Keratinocyte (primary cell): ENCODE data around the gene SLC43A3. TPM values are rescaled to one million over a fixed set of nuclear protein-coding genes. Genes with fewer than 3 reads are reported as not detected.

Experiments used
- DNase-seq: peaks from one replicate; pipeline ENCODE4 v3.0.0-alpha.2; 2011; ENCODE audit warnings: low read depth, missing footprints, low spot score
- FAIRE-seq: peaks from 2 replicates; lab custom pipeline; 2011; peaks lifted over from hg19 to GRCh38; lab: Jason Lieb, UNC
- H2AFZ ChIP-seq: 2 replicates; pipeline ENCODE4 v1.6.0; 2012; ENCODE audit warnings: low read length, control low read depth, inconsistent platforms; ENCODE audit not compliant: control insufficient read depth
- H3K27ac ChIP-seq: 2 replicates; pipeline ENCODE4 v1.5.1; 2011; ENCODE audit warnings: low read length; ENCODE audit not compliant: control insufficient read depth, insufficient read depth
- H3K27me3 ChIP-seq: 3 replicates; pipeline ENCODE4 v1.6.0; 2011; ENCODE audit warnings: low read length; ENCODE audit not compliant: control insufficient read depth, insufficient read depth; ENCODE audit errors: extremely low read depth
- H3K36me3 ChIP-seq, 2 experiments: 2 replicates in 1 of 2; 3 replicates in 1 of 2; pipeline ENCODE4 v1.5.1; 2011; ENCODE audit warnings: low read length in 2 of 2, mild to moderate bottlenecking in 1 of 2; ENCODE audit not compliant: control insufficient read depth in 2 of 2, insufficient read depth in 2 of 2; ENCODE audit errors: extremely low read depth in 1 of 2
- H3K4me1 ChIP-seq: 3 replicates; pipeline ENCODE4 v1.5.1; 2011; ENCODE audit warnings: low read length; ENCODE audit not compliant: control insufficient read depth, insufficient read depth; ENCODE audit errors: extremely low read depth
- H3K4me2 ChIP-seq: 3 replicates; pipeline ENCODE4 v1.6.0; 2011; ENCODE audit warnings: low read depth, low read length; ENCODE audit not compliant: control insufficient read depth, insufficient read depth; ENCODE audit errors: extremely low read depth
- H3K4me3 ChIP-seq, 3 experiments: fragments of 200-600 bp in 1 of 3; sonication (generic) in 1 of 3; 2 replicates in 2 of 3; 3 replicates in 1 of 3; pipeline ENCODE4 v1.5.1; 2011 to 2016; ENCODE audit warnings: low read length in 3 of 3, mild to moderate bottlenecking in 3 of 3, control low read depth in 2 of 3, inconsistent platforms in 1 of 3, low read depth in 1 of 3, mixed read lengths in 1 of 3, mixed run types in 1 of 3, moderate library complexity in 1 of 3; ENCODE audit not compliant: control insufficient read depth in 2 of 3, insufficient read depth in 2 of 3; ENCODE audit errors: extremely low read depth in 1 of 3
- H3K79me2 ChIP-seq: 2 replicates; pipeline ENCODE4 v1.6.0; 2012; ENCODE audit warnings: low read length; ENCODE audit not compliant: control insufficient read depth, insufficient read depth
- H3K9ac ChIP-seq: 3 replicates; pipeline ENCODE4 v1.6.0; 2011; ENCODE audit warnings: low read length; ENCODE audit not compliant: control insufficient read depth, insufficient read depth; ENCODE audit errors: extremely low read depth
- H3K9me1 ChIP-seq: 3 replicates; pipeline ENCODE4 v1.6.0; 2011; ENCODE audit warnings: low read length; ENCODE audit not compliant: control insufficient read depth, insufficient read depth; ENCODE audit errors: extremely low read depth
- H3K9me3 ChIP-seq: 2 replicates; pipeline ENCODE4 v1.5.1; 2012; ENCODE audit warnings: low read depth, low read length; ENCODE audit not compliant: control insufficient read depth
- H4K20me1 ChIP-seq: 3 replicates; pipeline ENCODE4 v1.6.0; 2011; ENCODE audit warnings: low read length; ENCODE audit not compliant: control insufficient read depth, insufficient read depth; ENCODE audit errors: extremely low read depth
- EZH2 ChIP-seq: IDR thresholded peaks from one replicate; pipeline ENCODE4 v1.6.1; 2012; ENCODE audit warnings: inconsistent platforms, mild to moderate bottlenecking, low read length, moderate library complexity
- dilution Hi-C: fragments of 300-500 bp; cut with MboI; formaldehyde crosslinking; loops from one replicate; pipeline ENCODE4 v1.7.0; 2020; ENCODE audit warnings: low sequenced_read_pairs; ENCODE audit not compliant: extremely low pct_ligation_motif_present
- polyA plus RNA-seq, 5 experiments: library from polyadenylated mRNA; depleted of rRNA in 3 of 5; stranded (reverse) in 3 of 5; stranded (forward) in 1 of 5; unstranded in 1 of 5; fragments of >200 nt; gene quantifications; 1 replicate in 1 of 5; 2 replicates in 3 of 5; 3 replicates in 1 of 5; pipeline versions ENCODE4 v1.2.1 to v1.2.3, GENCODE V29; 2011 to 2012; ENCODE audit warnings: missing spikeins in 2 of 5, low read depth in 1 of 5, low replicate concordance in 1 of 5
- TF ChIP-seq, protein P1 (sequence below), 3 experiments: IDR thresholded peaks in 1 of 3; conservative IDR thresholded peaks in 1 of 3; optimal IDR thresholded peaks in 1 of 3; 2 replicates in 2 of 3; 3 replicates in 1 of 3; pipeline versions ENCODE3 to v1.5.1; 2011; ENCODE audit warnings: low read length in 3 of 3, mild to moderate bottlenecking in 3 of 3, moderate library complexity in 2 of 3, control low read depth in 1 of 3, inconsistent platforms in 1 of 3; ENCODE audit not compliant: insufficient read depth in 2 of 3; ENCODE audit errors: extremely low read depth in 1 of 3

The SLC43A3 gene
- polyA plus RNA-seq, 1 donor (not counting 4 experiments of a cell fraction or from before 2014, with no cell fraction given) = 48.1 TPM

GRCh38 chr11:57410287-57410686 is 16.6 kb downstream of the SLC43A3 start:
- FAIRE-seq = no peak
- H2AFZ ChIP-seq = no peak overlapping the region
- H3K4me3 ChIP-seq = no peak overlapping the region
- no peak for DNase-seq
- H3K36me3 ChIP-seq = peaks cover 25 to 39% of the 10 kb centered on the region in 2 experiments
- peaks cover 14% of the 10 kb centered on the region for H3K4me1 ChIP-seq
- no peak overlapping the region for H3K9ac ChIP-seq
- no peaks in the 10 kb centered on the region for H3K27me3 ChIP-seq
- H3K9me1 ChIP-seq = no peaks in the 10 kb centered on the region
- TF ChIP-seq EZH2 = no peak
- TF ChIP-seq, protein P1, sequence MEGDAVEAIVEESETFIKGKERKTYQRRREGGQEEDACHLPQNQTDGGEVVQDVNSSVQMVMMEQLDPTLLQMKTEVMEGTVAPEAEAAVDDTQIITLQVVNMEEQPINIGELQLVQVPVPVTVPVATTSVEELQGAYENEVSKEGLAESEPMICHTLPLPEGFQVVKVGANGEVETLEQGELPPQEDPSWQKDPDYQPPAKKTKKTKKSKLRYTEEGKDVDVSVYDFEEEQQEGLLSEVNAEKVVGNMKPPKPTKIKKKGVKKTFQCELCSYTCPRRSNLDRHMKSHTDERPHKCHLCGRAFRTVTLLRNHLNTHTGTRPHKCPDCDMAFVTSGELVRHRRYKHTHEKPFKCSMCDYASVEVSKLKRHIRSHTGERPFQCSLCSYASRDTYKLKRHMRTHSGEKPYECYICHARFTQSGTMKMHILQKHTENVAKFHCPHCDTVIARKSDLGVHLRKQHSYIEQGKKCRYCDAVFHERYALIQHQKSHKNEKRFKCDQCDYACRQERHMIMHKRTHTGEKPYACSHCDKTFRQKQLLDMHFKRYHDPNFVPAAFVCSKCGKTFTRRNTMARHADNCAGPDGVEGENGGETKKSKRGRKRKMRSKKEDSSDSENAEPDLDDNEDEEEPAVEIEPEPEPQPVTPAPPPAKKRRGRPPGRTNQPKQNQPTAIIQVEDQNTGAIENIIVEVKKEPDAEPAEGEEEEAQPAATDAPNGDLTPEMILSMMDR (optimal IDR thresholded peaks at IDR 0.05 in 1 of 3, IDR thresholded peaks at IDR 0.05 in 1 of 3, conservative IDR thresholded peaks at IDR 0.05 in 1 of 3; ENCODE audit: extremely low read depth in 1 of 3, insufficient read depth in 2 of 3, low read length in 3 of 3) = no peak
- dilution Hi-C loops = no loop called here
- peaks cover 2% of the 10 kb centered on the region for H3K79me2 ChIP-seq
- no peak overlapping the region for H3K4me2 ChIP-seq
- H4K20me1 ChIP-seq = peaks cover 6% of the 10 kb centered on the region
- H3K27ac ChIP-seq = no peak overlapping the region
- no peaks in the 10 kb centered on the region for H3K9me3 ChIP-seq

DNA sequence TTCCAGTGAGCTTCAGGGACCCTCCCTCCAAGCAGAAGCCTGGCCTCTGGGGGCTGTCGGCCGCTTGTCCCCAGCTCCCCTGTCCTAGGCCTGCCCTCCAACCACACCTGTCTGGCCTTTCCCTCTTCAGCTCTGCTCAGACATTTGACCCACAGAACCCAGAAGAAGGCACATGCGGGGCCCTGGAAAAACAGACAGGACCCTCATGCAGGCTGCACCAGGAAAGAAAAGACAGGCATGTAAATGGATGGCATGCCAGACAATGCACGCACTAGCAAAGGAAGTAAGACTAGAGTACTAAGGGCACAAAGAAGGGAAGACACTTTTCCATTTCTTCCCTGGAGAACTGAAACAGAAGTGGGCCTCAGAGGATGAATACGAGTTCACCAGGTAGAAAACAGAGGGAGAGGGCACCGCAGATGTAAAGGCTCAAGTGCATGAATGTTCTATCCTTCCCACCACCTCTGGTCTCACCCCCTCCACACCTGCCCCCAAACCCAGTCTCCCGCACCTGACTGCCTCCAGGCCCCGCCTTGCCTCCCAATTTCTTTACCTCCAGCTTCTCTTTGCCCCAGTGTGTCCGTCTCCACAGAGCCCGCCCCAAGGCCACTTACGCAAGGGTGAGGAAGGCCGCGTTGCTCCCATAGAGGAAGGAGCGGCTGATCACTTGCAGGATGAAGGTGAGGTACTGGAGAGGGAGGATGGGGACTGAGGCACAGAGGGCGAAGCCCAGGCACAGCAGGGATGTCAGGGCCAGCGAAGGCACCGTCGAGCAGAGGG is 17.4 kb downstream of the SLC43A3 start:
- Histone ChIP-seq H3K4me3 (no peak overlapping the region), H3K27ac (no peak overlapping the region), H2AFZ (no peak overlapping the region), H3K9me3 (no peaks in the 10 kb centered on the region), H3K27me3 (no peaks in the 10 kb centered on the region), H3K4me2 (no peak overlapping the region), H3K9me1 (no peaks in the 10 kb centered on the region), H3K36me3 (peaks cover 18 to 32% of the 10 kb centered on the region in 2 experiments), H3K9ac (no peak overlapping the region), H4K20me1 (peaks cover 6% of the 10 kb centered on the region), H3K4me1 (peaks cover 15% of the 10 kb centered on the region), H3K79me2 (no peaks in the 10 kb centered on the region)
- FAIRE-seq (no peak), DNase-seq (no peak)
- dilution Hi-C loops = no loop called here
- TF ChIP-seq EZH2 = no peak
- TF ChIP-seq, protein P1 (optimal IDR thresholded peaks at IDR 0.05 in 1 of 3, IDR thresholded peaks at IDR 0.05 in 1 of 3, conservative IDR thresholded peaks at IDR 0.05 in 1 of 3; ENCODE audit: extremely low read depth in 1 of 3, insufficient read depth in 2 of 3, low read length in 3 of 3) = no peak
